HepG2 (cell line): ENCODE measurements around the gene AFG1L. TPM values are rescaled to one million over a fixed set of nuclear protein-coding genes. Genes with fewer than 3 reads are reported as not detected.

Source experiments
- CBX5 ChIP-seq: sonication (generic); formaldehyde crosslinking; IDR thresholded peaks from 2 replicates; pipeline ENCODE4 v1.4.0; 2020; ENCODE audit warnings: missing genetic modification reagents, borderline replicate concordance
- ELF4 ChIP-seq: sonication (generic); formaldehyde crosslinking; IDR thresholded peaks from 2 replicates; pipeline ENCODE4 v1.5.0; 2020; ENCODE audit warnings: missing genetic modification reagents, mild to moderate bottlenecking, moderate library complexity, borderline replicate concordance
- GLI4 ChIP-seq: sonication (generic); formaldehyde crosslinking; IDR thresholded peaks from 2 replicates; pipeline ENCODE4 v1.5.1; 2020; ENCODE audit warnings: missing genetic modification reagents, mild to moderate bottlenecking, moderate library complexity, borderline replicate concordance
- HOXA5 ChIP-seq: sonication (generic); formaldehyde crosslinking; IDR thresholded peaks from 2 replicates; pipeline ENCODE4 v1.4.0; 2020; ENCODE audit warnings: missing genetic modification reagents
- MEIS2 ChIP-seq: sonication (generic); formaldehyde crosslinking; IDR thresholded peaks from 2 replicates; pipeline ENCODE4 v1.9.0; 2021; ENCODE audit warnings: mild to moderate bottlenecking, missing genetic modification reagents
- NPAS2 ChIP-seq: sonication (generic); formaldehyde crosslinking; IDR thresholded peaks from 2 replicates; pipeline ENCODE4 v1.8.0; 2022; ENCODE audit warnings: mild to moderate bottlenecking, missing genetic modification reagents, borderline replicate concordance
- PRDM15 ChIP-seq: sonication (generic); formaldehyde crosslinking; IDR thresholded peaks from 2 replicates; pipeline ENCODE4 v1.4.0; 2020; ENCODE audit warnings: missing genetic modification reagents
- RFXANK ChIP-seq: IDR thresholded peaks from 2 replicates; pipeline ENCODE4 v1.6.1; 2016
- RNF2 ChIP-seq: fragments of 450-650 bp; conservative IDR thresholded peaks from 2 replicates; pipeline ENCODE4 v1.6.1; 2016; ENCODE audit warnings: low read depth
- SALL2 ChIP-seq: sonication (generic); formaldehyde crosslinking; IDR thresholded peaks from 2 replicates; pipeline ENCODE4 v1.8.1; 2023; ENCODE audit warnings: mild to moderate bottlenecking, missing genetic modification reagents, inconsistent platforms
- SOX13 ChIP-seq, 3 experiments: fragments of 450-650 bp in 1 of 3; sonication (generic) in 1 of 3; formaldehyde crosslinking in 1 of 3; IDR thresholded peaks in 2 of 3; conservative IDR thresholded peaks in 1 of 3; 2 replicates each; pipeline versions ENCODE4 v1.5.0 to v1.6.1; 2016 to 2020; ENCODE audit warnings: antibody characterized with exemption in 1 of 3, mild to moderate bottlenecking in 1 of 3, missing compliant biosample characterization in 1 of 3, missing genetic modification reagents in 1 of 3, moderate library complexity in 1 of 3
- SUZ12 ChIP-seq: fragments of 150-350 bp; IDR thresholded peaks from 2 replicates; pipeline ENCODE4 v1.6.1; 2014; ENCODE audit warnings: low read depth, low read length
- TEAD2 ChIP-seq: sonication (generic); formaldehyde crosslinking; IDR thresholded peaks from 2 replicates; pipeline ENCODE4 v1.9.0; 2021; ENCODE audit warnings: missing genetic modification reagents
- ZBTB21 ChIP-seq: sonication (generic); formaldehyde crosslinking; IDR thresholded peaks from 2 replicates; pipeline ENCODE4 v1.4.0; 2020; ENCODE audit warnings: missing genetic modification reagents
- ZNF180 ChIP-seq: sonication (generic); formaldehyde crosslinking; IDR thresholded peaks from 2 replicates; pipeline ENCODE4 v1.4.0; 2020; ENCODE audit warnings: low read depth, missing genetic modification reagents, borderline replicate concordance
- ZNF24 ChIP-seq: fragments of 450-650 bp; IDR thresholded peaks from 2 replicates; pipeline ENCODE4 v1.6.1; 2017; ENCODE audit warnings: antibody characterized with exemption, mild to moderate bottlenecking
- ZNF329 ChIP-seq: sonication (generic); formaldehyde crosslinking; IDR thresholded peaks from 2 replicates; pipeline ENCODE4 v1.9.0; 2021; ENCODE audit warnings: low read depth, mild to moderate bottlenecking, missing genetic modification reagents
- ZNF350 ChIP-seq: sonication (generic); formaldehyde crosslinking; IDR thresholded peaks from 2 replicates; pipeline ENCODE4 v1.4.0; 2020; ENCODE audit warnings: mild to moderate bottlenecking, low read depth, missing genetic modification reagents, borderline replicate concordance
- ZNF720 ChIP-seq: sonication (generic); formaldehyde crosslinking; IDR thresholded peaks from 2 replicates; pipeline ENCODE4 v1.4.0; 2020; ENCODE audit warnings: missing genetic modification reagents
- polyA plus RNA-seq, 8 experiments: library from polyadenylated mRNA; depleted of rRNA in 3 of 8; stranded (reverse) in 7 of 8; unstranded in 1 of 8; fragments of >200 nt; fragmentation: Illumina TruSeq in 4 of 8; extraction: Trizol in 4 of 8; gene quantifications; 2 replicates each; pipeline versions ENCODE4 v1.2.1 to v1.2.3, GENCODE V29; 2011 to 2016; ENCODE audit warnings: low read depth in 4 of 8, missing spikeins in 1 of 8, mixed read lengths in 1 of 8; ENCODE audit not compliant: insufficient read depth in 1 of 8
- total RNA-seq, 5 experiments: library from RNA; depleted of rRNA; stranded (reverse); fragments of >200 nt; fragmentation: Illumina TruSeq; extraction: Trizol; gene quantifications; 2 replicates each; pipeline ENCODE4 v1.2.3, GENCODE V29; 2016; ENCODE audit warnings: low read depth in 1 of 5
- TF ChIP-seq, protein P1 (sequence below): sonication (generic); formaldehyde crosslinking; IDR thresholded peaks from 2 replicates; pipeline ENCODE4 v1.5.1; 2020; ENCODE audit warnings: missing genetic modification reagents, mild to moderate bottlenecking, borderline replicate concordance
- TF ChIP-seq, protein P2 (sequence below): sonication (generic); formaldehyde crosslinking; IDR thresholded peaks from 2 replicates; pipeline ENCODE4 v1.8.1; 2022; ENCODE audit warnings: mild to moderate bottlenecking, missing genetic modification reagents
- TF ChIP-seq, protein P3 (sequence below): sonication (generic); formaldehyde crosslinking; IDR thresholded peaks from 2 replicates; pipeline ENCODE4 v1.5.0; 2020; ENCODE audit warnings: mild to moderate bottlenecking, missing genetic modification reagents, moderate library complexity

Gene AFG1L
- total and polyA plus RNA-seq, 2 of the 13 experiments (the other 11 are each of a cell fraction or from before 2014, with no cell fraction given), result 3.1 to 14.0 TPM

DNA sequence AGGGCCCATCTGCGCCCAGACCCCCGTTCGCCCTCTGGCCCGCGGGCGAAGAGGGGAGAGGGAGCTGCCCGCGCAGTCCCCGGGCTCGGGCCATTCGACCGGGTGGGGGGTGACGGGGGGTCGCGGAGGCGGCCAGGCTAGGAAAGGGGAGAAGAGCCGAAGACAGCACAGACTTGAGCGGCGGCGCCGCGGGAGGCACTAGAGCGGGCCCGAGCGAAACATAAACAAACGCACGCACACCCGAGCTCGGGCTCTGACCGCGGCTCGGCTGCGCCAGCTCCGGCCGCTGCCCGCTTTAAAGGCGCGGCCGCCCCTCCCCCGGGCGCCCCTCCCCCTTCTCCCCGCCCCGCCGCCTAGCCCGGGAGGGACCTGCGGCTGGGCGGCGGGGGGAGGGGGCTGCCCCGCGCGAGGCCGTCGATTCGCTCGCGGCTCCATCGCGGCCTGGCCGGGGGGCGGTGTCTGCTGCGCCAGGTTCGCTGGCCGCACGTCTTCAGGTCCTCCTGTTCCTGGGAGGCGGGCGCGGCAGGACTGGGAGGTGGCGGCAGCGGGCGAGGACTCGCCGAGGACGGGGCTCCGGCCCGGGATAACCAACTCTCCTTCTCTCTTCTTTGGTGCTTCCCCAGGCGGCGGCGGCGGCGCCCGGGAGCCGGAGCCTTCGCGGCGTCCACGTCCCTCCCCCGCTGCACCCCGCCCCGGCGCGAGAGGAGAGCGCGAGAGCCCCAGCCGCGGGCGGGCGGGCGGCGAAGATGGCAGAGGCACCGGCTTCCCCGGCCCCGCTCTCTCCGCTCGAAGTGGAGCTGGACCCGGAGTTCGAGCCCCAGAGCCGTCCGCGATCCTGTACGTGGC, 265.8 kb downstream of the AFG1L start, which contains the start of gene FOXO3 (continued):
- TF ChIP-seq GLI4 (CRISPR knock-in tag) (no peak), CBX5 (CRISPR knock-in tag) (no peak), MEIS2 (CRISPR knock-in tag) (peak; percentile 13; the same call in 1 of the 2 replicates), TEAD2 (no peak), NPAS2 (no peak), ZBTB21 (no peak), SOX13 (IDR thresholded peaks at IDR 0.05) (no peak; the same call in 1 of the 2 replicates), SOX13 (CRISPR knock-in tag; conservative IDR thresholded peaks at IDR 0.05 in 1 of 2, IDR thresholded peaks at IDR 0.05 in 1 of 2) (peak in 1 of 2 experiments; percentile 26; a peak in 1 of 4 replicates), ZNF350 (CRISPR knock-in tag) (peak; percentile 48; the same call in 1 of the 2 replicates), SUZ12 (no peak), RNF2 (no peak), ZNF329 (CRISPR knock-in tag) (no peak), ZNF24 (no peak), ELF4 (no peak), ZNF720 (CRISPR knock-in tag) (no peak), HOXA5 (CRISPR knock-in tag) (0 out of 2 replicates have a peak, but pooled peaks have one; percentile 16), ZNF180 (CRISPR knock-in tag) (no peak), SALL2 (CRISPR knock-in tag) (peak; percentile 66; the same call in 1 of the 2 replicates), PRDM15 (CRISPR knock-in tag) (peak; percentile 29; the same call in 1 of the 2 replicates), RFXANK (CRISPR knock-in tag) (no peak)
- TF ChIP-seq, protein P1, sequence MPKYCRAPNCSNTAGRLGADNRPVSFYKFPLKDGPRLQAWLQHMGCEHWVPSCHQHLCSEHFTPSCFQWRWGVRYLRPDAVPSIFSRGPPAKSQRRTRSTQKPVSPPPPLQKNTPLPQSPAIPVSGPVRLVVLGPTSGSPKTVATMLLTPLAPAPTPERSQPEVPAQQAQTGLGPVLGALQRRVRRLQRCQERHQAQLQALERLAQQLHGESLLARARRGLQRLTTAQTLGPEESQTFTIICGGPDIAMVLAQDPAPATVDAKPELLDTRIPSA, result no peak
- TF ChIP-seq, protein P2, sequence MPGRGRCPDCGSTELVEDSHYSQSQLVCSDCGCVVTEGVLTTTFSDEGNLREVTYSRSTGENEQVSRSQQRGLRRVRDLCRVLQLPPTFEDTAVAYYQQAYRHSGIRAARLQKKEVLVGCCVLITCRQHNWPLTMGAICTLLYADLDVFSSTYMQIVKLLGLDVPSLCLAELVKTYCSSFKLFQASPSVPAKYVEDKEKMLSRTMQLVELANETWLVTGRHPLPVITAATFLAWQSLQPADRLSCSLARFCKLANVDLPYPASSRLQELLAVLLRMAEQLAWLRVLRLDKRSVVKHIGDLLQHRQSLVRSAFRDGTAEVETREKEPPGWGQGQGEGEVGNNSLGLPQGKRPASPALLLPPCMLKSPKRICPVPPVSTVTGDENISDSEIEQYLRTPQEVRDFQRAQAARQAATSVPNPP (CRISPR knock-in tag), result no peak
- TF ChIP-seq, protein P3, sequence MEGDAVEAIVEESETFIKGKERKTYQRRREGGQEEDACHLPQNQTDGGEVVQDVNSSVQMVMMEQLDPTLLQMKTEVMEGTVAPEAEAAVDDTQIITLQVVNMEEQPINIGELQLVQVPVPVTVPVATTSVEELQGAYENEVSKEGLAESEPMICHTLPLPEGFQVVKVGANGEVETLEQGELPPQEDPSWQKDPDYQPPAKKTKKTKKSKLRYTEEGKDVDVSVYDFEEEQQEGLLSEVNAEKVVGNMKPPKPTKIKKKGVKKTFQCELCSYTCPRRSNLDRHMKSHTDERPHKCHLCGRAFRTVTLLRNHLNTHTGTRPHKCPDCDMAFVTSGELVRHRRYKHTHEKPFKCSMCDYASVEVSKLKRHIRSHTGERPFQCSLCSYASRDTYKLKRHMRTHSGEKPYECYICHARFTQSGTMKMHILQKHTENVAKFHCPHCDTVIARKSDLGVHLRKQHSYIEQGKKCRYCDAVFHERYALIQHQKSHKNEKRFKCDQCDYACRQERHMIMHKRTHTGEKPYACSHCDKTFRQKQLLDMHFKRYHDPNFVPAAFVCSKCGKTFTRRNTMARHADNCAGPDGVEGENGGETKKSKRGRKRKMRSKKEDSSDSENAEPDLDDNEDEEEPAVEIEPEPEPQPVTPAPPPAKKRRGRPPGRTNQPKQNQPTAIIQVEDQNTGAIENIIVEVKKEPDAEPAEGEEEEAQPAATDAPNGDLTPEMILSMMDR (CRISPR knock-in tag), result no peak
